Esophagus muscularis mucosa (tissue), 4 donors: ENCODE results near the gene PPP1R16B. TPM values are rescaled to one million over a fixed set of nuclear protein-coding genes. Genes with fewer than 3 reads are reported as not detected.

Source experiments
- DNase-seq: peaks from one replicate; pipeline ENCODE4 v3.0.0-alpha.2; 2017; ENCODE audit errors: extremely low spot score
- H3K27ac ChIP-seq, 4 donors: fragments of 200-600 bp; sonication (generic); replicated peaks in 1 of 4; 1 replicate in 3 of 4; 2 replicates in 1 of 4; pipeline ENCODE4 v1.5.1; 2016 to 2019; ENCODE audit warnings: mild to moderate bottlenecking in 1 of 4
- H3K27me3 ChIP-seq, 4 donors: fragments of 200-600 bp; sonication (generic); one replicate each; pipeline versions ENCODE4 v1.5.1 to v1.6.0; 2016 to 2019
- H3K36me3 ChIP-seq, 4 donors: fragments of 200-600 bp; sonication (generic); one replicate each; pipeline ENCODE4 v1.5.1; 2016 to 2019
- H3K4me1 ChIP-seq, 4 donors: fragments of 200-600 bp; sonication (generic); one replicate each; pipeline ENCODE4 v1.5.1; 2016 to 2019
- H3K4me3 ChIP-seq, 4 donors: fragments of 200-600 bp; sonication (generic); 1 replicate in 2 of 4; 2 replicates in 2 of 4; pipeline ENCODE4 v1.5.1; 2016 to 2019; ENCODE audit warnings: mild to moderate bottlenecking in 4 of 4, moderate library complexity in 1 of 4
- H3K9me3 ChIP-seq, 4 donors: fragments of 200-600 bp; sonication (generic); 1 replicate in 3 of 4; 2 replicates in 1 of 4; pipeline ENCODE4 v1.5.1; 2016 to 2019
- EP300 ChIP-seq: sonication (generic); formaldehyde crosslinking; IDR thresholded peaks from one replicate; pipeline ENCODE4 v1.6.1; 2017; ENCODE audit warnings: antibody characterized with exemption
- POLR2A ChIP-seq: fragments of 450-650 bp; IDR thresholded peaks from one replicate; pipeline ENCODE4 v1.6.1; 2017; ENCODE audit warnings: antibody characterized with exemption, moderate library complexity, mild to moderate bottlenecking, low read depth
- POLR2AphosphoS5 ChIP-seq, 2 donors: sonication (generic); formaldehyde crosslinking; IDR thresholded peaks; one replicate each; pipeline ENCODE4 v1.6.1; 2017; ENCODE audit warnings: antibody characterized with exemption in 2 of 2
- WGBS: methylation state at CpG from one replicate; pipeline ENCODE4 v1.1.5; 2018; 5-methylcytosine and 5-hydroxymethylcytosine counted together
- intact Hi-C: fragments of 100-400 bp; cut with DNase I; formaldehyde crosslinking; loops from one replicate; pipeline ENCODE4 v1.15.1; 2023
- total RNA-seq, 4 donors: library from RNA; depleted of rRNA; stranded (reverse); fragments of >200 nt; gene quantifications; one replicate each; pipeline versions ENCODE4 v1.1.0 to v1.2.1, GENCODE V29; 2016
- TF ChIP-seq, protein P1 (sequence below), 3 experiments: fragments of 200-600 bp in 2 of 3; fragments of 450-650 bp in 1 of 3; sonication (generic) in 2 of 3; IDR thresholded peaks; one replicate each; pipeline ENCODE4 v1.5.1; 2017 to 2019; ENCODE audit warnings: antibody characterized with exemption in 3 of 3, mild to moderate bottlenecking in 2 of 3, moderate library complexity in 1 of 3

Gene PPP1R16B
- total RNA-seq, 4 donors from 2014 or later: 3.7 to 12.1 (median 6.8) TPM

DNA sequence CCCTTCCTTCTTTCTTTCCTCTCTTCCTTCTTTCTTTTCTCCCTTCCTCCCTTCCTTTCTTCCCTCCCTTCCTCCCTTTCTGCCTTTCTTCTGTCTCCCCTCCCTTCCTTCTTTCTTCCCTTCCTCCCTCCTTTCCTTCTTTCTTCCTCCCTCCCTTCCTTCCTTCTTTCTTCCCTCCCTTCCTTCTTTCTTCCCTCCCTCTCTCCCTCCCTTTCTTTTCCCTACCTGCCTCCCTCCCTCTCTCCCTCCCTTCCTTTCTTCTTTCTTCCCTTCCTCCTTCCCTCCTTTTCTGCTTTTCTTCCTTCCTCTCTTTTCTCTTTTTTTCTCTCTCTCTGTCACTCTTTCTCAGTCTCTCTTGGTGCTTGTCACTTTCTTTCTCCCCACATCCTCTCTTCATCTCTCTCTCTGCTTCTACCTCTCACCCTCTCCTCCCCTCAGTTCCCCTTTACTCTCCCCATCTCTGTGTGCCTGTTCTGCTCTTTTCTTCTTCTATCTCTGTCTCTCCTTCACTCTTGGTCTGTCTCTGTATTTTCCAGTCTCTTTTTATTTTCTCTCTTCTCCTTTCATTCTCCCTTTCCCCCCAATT, 90.6 kb downstream of the PPP1R16B start:
- intact Hi-C loops: no loop called here
- Histone ChIP-seq H3K4me3 (no peak overlapping the region), H3K9me3 (no peaks in the 10 kb centered on the region), H3K4me1 (peaks cover 5 to 13% (median 12%) of the 10 kb centered on the region in 4 donors), H3K36me3 (peaks cover 0 to 3% (median 0%) of the 10 kb centered on the region in 4 donors), H3K27ac (no peak overlapping the region), H3K27me3 (peaks cover 0 to 38% (median 2%) of the 10 kb centered on the region in 4 donors)
- no peak for DNase-seq
- TF ChIP-seq EP300 (no peak), POLR2AphosphoS5 (IDR thresholded peaks at IDR 0.05) (no peak), POLR2A (no peak)
- TF ChIP-seq, protein P1, sequence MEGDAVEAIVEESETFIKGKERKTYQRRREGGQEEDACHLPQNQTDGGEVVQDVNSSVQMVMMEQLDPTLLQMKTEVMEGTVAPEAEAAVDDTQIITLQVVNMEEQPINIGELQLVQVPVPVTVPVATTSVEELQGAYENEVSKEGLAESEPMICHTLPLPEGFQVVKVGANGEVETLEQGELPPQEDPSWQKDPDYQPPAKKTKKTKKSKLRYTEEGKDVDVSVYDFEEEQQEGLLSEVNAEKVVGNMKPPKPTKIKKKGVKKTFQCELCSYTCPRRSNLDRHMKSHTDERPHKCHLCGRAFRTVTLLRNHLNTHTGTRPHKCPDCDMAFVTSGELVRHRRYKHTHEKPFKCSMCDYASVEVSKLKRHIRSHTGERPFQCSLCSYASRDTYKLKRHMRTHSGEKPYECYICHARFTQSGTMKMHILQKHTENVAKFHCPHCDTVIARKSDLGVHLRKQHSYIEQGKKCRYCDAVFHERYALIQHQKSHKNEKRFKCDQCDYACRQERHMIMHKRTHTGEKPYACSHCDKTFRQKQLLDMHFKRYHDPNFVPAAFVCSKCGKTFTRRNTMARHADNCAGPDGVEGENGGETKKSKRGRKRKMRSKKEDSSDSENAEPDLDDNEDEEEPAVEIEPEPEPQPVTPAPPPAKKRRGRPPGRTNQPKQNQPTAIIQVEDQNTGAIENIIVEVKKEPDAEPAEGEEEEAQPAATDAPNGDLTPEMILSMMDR (IDR thresholded peaks at IDR 0.05): no peak

DNA sequence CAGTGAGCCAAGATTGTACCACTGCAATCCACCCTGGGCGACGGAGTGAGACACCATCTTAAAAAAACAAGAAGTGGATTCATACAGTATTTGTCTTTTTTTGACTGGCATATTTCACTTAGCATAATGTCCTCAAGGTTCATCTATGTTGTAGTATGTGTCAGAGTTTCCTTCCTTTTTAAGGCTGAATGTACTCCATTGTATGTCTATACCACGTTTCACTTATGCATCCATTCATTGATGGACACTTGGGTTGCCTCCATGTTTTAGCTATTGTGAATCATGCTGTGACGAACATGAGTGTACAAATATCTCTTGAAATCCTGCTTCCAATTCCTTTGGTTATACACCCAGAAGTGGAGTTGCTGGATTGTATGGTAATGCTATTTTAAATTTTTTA, 91.8 kb downstream of the PPP1R16B start:
- Histone ChIP-seq H3K27me3 (peaks cover 0 to 35% (median 2%) of the 10 kb centered on the region in 4 donors), H3K9me3 (no peaks in the 10 kb centered on the region), H3K4me3 (no peak overlapping the region), H3K4me1 (peaks cover 5 to 13% (median 12%) of the 10 kb centered on the region in 4 donors), H3K36me3 (peaks cover 0 to 5% (median 0%) of the 10 kb centered on the region in 4 donors), H3K27ac (no peak overlapping the region)
- TF ChIP-seq POLR2A: no peak
- no peak for TF ChIP-seq EP300
- TF ChIP-seq, protein P1 (IDR thresholded peaks at IDR 0.05): no peak
- no peak for TF ChIP-seq POLR2AphosphoS5 (IDR thresholded peaks at IDR 0.05)
- 89% methylated on average over 4 of the region's 4 CpGs for WGBS
- DNase-seq: no peak
- intact Hi-C loops: no loop called here

DNA sequence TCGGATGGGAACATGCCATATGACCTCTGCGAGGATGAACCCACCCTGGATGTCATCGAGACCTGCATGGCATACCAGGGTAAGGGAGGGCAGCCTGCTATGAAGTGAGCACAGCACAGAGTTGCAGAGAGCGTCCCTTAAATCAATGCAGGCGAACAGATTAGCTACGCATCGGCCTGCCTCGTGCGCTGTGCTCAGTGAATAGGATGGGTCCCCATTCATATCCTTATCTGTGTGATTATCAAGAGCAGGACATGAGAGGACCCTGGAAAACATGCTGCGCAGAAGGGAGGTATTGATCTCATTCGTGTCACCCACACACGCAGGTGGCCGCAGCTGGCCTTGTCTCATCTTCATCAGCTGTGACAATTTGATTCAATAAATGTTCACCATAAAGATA, 95.1 kb downstream of the PPP1R16B start:
- Histone ChIP-seq H3K36me3 (peaks cover 0 to 30% (median 3%) of the 10 kb centered on the region in 4 donors), H3K27ac (no peak overlapping the region), H3K27me3 (peaks cover 0 to 24% (median 0%) of the 10 kb centered on the region in 4 donors), H3K9me3 (peaks cover 0 to 10% (median 9%) of the 10 kb centered on the region in 4 donors), H3K4me1 (no peaks in the 10 kb centered on the region), H3K4me3 (no peak overlapping the region)
- intact Hi-C loops: no loop called here
- TF ChIP-seq POLR2AphosphoS5 (IDR thresholded peaks at IDR 0.05): no peak
- TF ChIP-seq POLR2A: no peak
- no peak for TF ChIP-seq EP300
- TF ChIP-seq, protein P1 (IDR thresholded peaks at IDR 0.05): no peak
- no peak for DNase-seq
- 88% methylated on average over 12 of the region's 13 CpGs for WGBS

DNA sequence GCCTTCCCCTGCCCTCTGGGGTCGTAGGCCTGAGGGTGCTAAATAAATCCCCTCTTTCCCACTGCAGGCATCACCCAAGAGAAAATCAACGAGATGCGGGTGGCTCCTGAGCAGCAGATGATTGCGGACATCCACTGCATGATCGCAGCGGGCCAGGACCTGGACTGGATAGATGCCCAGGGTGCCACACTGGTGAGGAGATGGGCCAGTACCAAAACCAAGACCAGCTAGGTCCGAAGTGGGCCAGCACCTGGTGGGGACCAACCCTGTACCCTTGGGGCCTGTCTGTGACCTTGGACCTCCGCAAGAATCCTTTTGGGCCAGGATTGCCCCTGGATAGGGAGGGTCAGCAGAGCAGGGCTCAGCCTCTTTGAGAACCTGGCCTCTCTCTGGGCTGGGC, 97.1 kb downstream of the PPP1R16B start:
- Histone ChIP-seq H3K27me3 (peaks cover 0 to 24% (median 0%) of the 10 kb centered on the region in 4 donors), H3K4me1 (no peaks in the 10 kb centered on the region), H3K36me3 (peaks cover 0 to 39% (median 6%) of the 10 kb centered on the region in 4 donors), H3K4me3 (no peak overlapping the region), H3K27ac (no peak overlapping the region), H3K9me3 (peaks cover 0 to 13% (median 9%) of the 10 kb centered on the region in 4 donors)
- DNase-seq: no peak
- intact Hi-C loops: no loop called here
- TF ChIP-seq POLR2A (no peak), EP300 (no peak), POLR2AphosphoS5 (IDR thresholded peaks at IDR 0.05) (no peak)
- TF ChIP-seq, protein P1 (IDR thresholded peaks at IDR 0.05): no peak
- 60% methylated on average over 1 of the region's 8 CpGs for WGBS

DNA sequence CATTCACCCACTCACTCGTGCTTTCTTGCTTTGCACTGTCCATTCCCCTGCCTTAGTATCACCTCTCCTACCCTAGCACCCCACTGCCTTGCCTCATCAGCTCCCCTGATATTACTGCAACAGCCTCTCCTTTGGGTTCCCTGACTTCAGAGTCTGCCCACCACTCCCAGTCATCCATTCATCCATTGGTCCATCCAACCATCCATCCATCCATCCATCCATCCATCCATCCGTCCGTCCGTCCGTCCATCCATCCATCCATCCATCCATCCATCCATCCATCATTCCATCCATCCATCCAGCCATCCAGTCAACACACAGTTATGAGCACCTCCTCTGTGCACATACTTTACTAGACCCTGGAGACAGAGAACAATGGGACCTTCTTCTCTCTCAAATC, 97.8 kb downstream of the PPP1R16B start:
- no peak for TF ChIP-seq EP300
- TF ChIP-seq, protein P1 (IDR thresholded peaks at IDR 0.05): no peak
- TF ChIP-seq POLR2AphosphoS5 (IDR thresholded peaks at IDR 0.05): no peak
- TF ChIP-seq POLR2A: no peak
- H3K4me3 ChIP-seq: no peak overlapping the region
- H3K27me3 ChIP-seq: peaks cover 0 to 23% (median 0%) of the 10 kb centered on the region in 4 donors
- 40% methylated on average over 5 of the region's 5 CpGs for WGBS
- peaks cover 0 to 13% (median 9%) of the 10 kb centered on the region in 4 donors for H3K9me3 ChIP-seq
- DNase-seq: no peak
- peaks cover 0 to 46% (median 10%) of the 10 kb centered on the region in 4 donors for H3K36me3 ChIP-seq
- H3K27ac ChIP-seq: no peak overlapping the region
- no peaks in the 10 kb centered on the region for H3K4me1 ChIP-seq
- intact Hi-C loops: no loop called here
